ENCODE measurements around the gene DIPK1B. TPM values are rescaled to one million over a fixed set of nuclear protein-coding genes. Genes with fewer than 3 reads are reported as not detected.
"Not testable (repeated sequence)": the region's sequence is repeated elsewhere in the genome, so short reads cannot be mapped to it uniquely, and the experiment has no call there.

Gene DIPK1B
- total RNA-seq, 2 donors from 2014 or later, result 45.1 to 45.7 TPM

DNA sequence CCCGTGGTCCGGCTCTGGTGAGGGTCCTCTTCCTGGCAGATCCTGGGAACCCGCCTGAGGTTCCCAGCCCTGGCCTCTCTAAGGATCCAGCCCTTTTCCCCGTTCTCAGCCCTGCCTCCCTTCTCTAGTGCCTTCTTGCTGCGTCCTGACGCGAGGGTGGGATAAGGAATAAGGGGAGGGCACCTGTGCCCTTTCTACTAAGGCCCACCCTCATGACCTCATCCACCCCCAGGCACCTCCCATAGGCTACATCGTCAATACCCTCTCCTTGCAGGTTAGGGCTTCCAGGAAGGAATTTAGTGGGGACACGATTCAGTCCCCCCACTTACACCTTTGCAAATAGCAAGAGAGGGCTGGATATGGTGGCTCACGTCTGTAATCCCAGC, 10.7 kb upstream of the DIPK1B start:
- no peaks in the 10 kb centered on the region for H3K36me3 ChIP-seq
- DNase-seq (ENCODE audit: low spot score), result no peak
- no peaks in the 10 kb centered on the region for H3K27me3 ChIP-seq
- no peaks in the 10 kb centered on the region for H3K9me3 ChIP-seq
- no peak overlapping the region for H3K27ac ChIP-seq
- TF ChIP-seq, protein P1, sequence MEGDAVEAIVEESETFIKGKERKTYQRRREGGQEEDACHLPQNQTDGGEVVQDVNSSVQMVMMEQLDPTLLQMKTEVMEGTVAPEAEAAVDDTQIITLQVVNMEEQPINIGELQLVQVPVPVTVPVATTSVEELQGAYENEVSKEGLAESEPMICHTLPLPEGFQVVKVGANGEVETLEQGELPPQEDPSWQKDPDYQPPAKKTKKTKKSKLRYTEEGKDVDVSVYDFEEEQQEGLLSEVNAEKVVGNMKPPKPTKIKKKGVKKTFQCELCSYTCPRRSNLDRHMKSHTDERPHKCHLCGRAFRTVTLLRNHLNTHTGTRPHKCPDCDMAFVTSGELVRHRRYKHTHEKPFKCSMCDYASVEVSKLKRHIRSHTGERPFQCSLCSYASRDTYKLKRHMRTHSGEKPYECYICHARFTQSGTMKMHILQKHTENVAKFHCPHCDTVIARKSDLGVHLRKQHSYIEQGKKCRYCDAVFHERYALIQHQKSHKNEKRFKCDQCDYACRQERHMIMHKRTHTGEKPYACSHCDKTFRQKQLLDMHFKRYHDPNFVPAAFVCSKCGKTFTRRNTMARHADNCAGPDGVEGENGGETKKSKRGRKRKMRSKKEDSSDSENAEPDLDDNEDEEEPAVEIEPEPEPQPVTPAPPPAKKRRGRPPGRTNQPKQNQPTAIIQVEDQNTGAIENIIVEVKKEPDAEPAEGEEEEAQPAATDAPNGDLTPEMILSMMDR (IDR thresholded peaks at IDR 0.05), result no peak
- H3K4me3 ChIP-seq, result no peak overlapping the region
- H3K4me1 ChIP-seq, result no peaks in the 10 kb centered on the region

DNA sequence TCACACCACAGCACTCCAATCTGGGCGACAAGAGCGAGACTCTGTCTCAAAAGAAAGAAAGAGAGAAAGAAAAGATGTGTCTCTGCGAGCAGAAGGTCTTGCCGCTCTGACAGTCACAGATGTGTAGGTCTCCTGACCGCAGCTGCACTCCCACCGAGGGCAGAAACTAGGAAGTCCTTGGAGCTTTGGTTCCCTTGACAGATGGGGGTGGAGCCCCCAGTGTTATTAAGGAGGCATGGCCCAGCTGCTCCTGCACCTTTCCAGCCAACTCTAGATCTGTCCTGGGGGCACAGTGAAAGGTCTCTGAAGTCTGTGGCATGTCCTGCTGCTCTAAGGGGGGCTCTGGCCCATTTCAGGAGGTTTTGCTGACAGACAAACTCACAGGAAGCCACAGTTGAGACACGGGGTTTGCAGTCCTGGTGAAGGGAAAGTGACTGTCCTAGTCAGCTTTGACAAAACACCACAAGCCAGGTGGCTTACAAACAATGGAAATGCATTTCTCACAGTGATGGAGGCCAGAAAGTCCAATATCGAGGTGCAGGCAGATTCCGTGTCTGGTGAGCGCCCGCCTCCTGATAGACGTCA, 9.0 kb upstream of the DIPK1B start:
- Histone ChIP-seq H3K9me3 (no peaks in the 10 kb centered on the region), H3K27ac (no peak overlapping the region), H3K4me1 (no peaks in the 10 kb centered on the region), H3K27me3 (no peaks in the 10 kb centered on the region), H3K36me3 (no peaks in the 10 kb centered on the region), H3K4me3 (no peak overlapping the region)
- TF ChIP-seq, protein P1 (IDR thresholded peaks at IDR 0.05), result no peak
- DNase-seq (ENCODE audit: low spot score), result no peak

DNA sequence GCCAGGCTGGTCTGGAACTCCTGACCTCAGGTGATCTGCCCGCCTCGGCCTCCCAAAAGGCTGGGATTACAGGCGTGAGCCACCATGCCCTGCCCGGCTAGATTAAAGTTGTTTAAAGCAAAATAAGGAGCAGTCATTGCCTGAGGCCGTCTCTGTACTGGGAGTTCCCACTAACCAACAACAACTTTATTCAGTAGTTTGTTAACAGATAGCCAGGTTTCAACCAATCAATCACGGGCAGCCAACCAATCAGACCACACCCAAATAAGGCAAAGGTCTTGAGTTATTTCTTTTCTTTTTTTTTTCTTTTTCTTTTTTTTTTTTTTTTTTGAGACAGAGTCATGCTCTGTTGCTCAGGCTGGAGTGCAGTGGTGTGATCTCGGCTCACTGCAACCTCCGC, 7.6 kb upstream of the DIPK1B start:
- DNase-seq (ENCODE audit: low spot score); H3K27me3 ChIP-seq: not testable (repeated sequence)

DNA sequence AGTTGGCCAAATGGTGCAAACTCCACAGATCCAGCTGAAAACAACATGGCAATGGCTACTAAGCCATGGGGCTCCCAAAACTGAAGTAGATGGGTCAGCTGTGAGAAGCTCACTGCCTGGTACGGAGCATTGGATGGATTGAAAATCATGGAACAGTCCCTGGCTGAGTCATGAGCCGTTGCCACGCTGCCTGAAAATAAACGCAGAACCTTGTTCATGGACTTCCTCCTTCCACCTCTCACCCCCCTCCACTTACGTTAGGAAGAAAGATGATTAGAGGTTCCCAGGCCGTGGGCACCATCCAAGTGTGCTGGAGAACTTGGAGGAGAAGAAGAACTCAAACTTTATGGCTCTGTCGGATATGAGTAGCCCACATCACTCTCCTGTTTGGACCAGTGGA, 6.8 kb upstream of the DIPK1B start:
- no peak overlapping the region for H3K4me3 ChIP-seq
- H3K4me1 ChIP-seq, result no peaks in the 10 kb centered on the region
- no peaks in the 10 kb centered on the region for H3K9me3 ChIP-seq
- no peak for DNase-seq (ENCODE audit: low spot score)
- H3K36me3 ChIP-seq, result no peaks in the 10 kb centered on the region
- TF ChIP-seq, protein P1 (IDR thresholded peaks at IDR 0.05), result no peak
- H3K27me3 ChIP-seq, result no peaks in the 10 kb centered on the region
- no peak overlapping the region for H3K27ac ChIP-seq

More for the DNA sequence above, 7.6 kb upstream of the DIPK1B start:
- H3K4me3 ChIP-seq, H3K4me1 ChIP-seq, H3K27ac ChIP-seq, H3K36me3 ChIP-seq, H3K9me3 ChIP-seq: not testable (repeated sequence)

DNA sequence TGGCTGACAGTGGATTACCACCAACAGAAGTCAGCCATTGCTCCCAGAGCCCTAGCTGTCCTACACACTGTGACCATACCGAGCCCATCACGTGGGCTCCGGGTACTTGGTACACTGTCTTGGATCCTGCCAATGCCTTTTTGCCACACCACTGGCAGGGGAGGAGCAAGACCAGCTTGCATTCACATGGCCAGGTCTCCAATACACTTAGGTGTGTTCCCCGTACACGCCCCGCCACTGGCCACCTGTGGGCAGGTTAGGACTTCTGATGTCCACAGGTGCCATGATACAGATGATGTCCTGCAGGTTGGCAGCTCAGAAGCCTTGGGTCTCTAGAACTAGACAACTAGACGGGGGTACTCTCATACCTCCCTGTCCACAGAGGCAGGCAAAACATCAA, 5.4 kb upstream of the DIPK1B start:
- H3K27me3 ChIP-seq, result no peaks in the 10 kb centered on the region
- peaks cover 0 to 5% of the 10 kb centered on the region in 2 donors for H3K4me1 ChIP-seq
- H3K9me3 ChIP-seq, result no peaks in the 10 kb centered on the region
- DNase-seq (ENCODE audit: low spot score), result no peak
- H3K27ac ChIP-seq, result no peak overlapping the region
- no peak overlapping the region for H3K4me3 ChIP-seq
- no peaks in the 10 kb centered on the region for H3K36me3 ChIP-seq
- TF ChIP-seq, protein P1 (IDR thresholded peaks at IDR 0.05), result no peak

DNA sequence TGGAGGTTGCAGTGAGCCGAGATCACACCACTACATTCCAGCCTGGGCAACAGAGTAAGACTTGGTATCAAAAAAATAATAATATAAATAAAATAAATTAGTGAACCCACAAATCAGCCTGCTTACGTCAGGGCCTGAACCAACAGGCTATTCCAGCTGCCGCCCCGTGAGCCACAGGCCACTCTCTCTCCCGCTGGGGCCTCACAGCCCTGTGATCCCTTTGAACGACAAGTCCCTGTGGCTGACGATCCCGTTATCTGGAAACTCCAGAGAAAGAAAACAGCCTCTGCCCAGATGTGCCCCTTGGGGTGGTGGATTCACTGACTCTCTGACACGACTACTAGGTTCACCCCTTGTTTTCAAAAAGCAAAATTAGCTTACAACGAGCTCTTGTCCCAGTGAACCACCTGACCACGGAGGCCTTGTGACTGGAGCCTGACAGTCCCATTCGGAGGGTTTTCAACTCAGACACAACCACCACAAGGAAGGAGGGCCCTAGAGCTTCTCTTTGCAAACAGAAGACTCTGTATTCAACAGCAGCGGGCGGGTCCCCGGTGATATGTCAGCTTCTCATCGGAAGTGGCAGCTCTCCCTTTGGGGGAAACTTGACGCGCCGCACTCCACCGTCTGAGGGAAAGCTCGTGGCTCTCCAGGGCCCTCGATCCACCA, 4.4 kb upstream of the DIPK1B start:
- Histone ChIP-seq H3K9me3 (no peaks in the 10 kb centered on the region), H3K4me1 (peaks cover 0 to 11% of the 10 kb centered on the region in 2 donors), H3K4me3 (no peak overlapping the region), H3K27ac (no peak overlapping the region), H3K36me3 (no peaks in the 10 kb centered on the region), H3K27me3 (no peaks in the 10 kb centered on the region)
- DNase-seq (ENCODE audit: low spot score), result no peak
- TF ChIP-seq, protein P1 (IDR thresholded peaks at IDR 0.05), result no peak

Data from right atrium auricular region (tissue), 2 donors.